ENCODE measurements around the gene HOXC4.
A peak's percentile ranks its signal among the peaks of the same experiment; 100 is the strongest.

The HOXC4 gene

DNA sequence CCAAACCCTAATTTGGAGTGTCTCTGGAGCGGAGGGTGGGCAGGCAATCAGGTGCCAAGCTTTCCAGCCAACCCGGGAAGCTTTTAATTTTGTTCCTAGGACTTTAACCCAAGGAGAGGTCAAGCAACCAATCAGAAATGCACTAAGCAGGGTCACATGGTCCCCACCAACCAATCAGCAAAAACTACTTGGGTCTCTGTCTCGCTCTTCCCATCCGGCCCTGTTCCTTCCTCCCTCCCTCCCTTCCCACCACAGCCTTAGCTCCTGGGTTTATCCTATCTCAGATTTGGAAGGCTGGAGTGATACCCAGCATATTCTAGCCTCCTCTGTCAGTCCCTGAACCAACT lies 13.5 kb upstream of the HOXC4 start (continued):
- TF ChIP-seq, protein P1, sequence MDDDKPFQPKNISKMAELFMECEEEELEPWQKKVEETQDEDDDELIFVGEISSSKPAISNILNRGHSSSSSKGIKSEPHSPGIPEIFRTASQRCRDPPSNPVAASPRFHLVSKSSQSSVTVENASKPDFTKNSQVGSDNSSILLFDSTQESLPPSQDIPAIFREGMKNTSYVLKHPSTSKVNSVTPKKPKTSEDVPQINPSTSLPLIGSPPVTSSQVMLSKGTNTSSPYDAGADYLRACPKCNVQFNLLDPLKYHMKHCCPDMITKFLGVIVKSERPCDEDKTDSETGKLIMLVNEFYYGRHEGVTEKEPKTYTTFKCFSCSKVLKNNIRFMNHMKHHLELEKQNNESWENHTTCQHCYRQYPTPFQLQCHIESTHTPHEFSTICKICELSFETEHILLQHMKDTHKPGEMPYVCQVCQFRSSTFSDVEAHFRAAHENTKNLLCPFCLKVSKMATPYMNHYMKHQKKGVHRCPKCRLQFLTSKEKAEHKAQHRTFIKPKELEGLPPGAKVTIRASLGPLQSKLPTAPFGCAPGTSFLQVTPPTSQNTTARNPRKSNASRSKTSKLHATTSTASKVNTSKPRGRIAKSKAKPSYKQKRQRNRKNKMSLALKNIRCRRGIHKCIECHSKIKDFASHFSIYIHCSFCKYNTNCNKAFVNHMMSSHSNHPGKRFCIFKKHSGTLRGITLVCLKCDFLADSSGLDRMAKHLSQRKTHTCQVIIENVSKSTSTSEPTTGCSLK (tag by site-specific recombination; IDR thresholded peaks at IDR 0.05), result no peak
- no peak for TF ChIP-seq KLF1 (tag by site-specific recombination; IDR thresholded peaks at IDR 0.05)
- TF ChIP-seq, protein P2, sequence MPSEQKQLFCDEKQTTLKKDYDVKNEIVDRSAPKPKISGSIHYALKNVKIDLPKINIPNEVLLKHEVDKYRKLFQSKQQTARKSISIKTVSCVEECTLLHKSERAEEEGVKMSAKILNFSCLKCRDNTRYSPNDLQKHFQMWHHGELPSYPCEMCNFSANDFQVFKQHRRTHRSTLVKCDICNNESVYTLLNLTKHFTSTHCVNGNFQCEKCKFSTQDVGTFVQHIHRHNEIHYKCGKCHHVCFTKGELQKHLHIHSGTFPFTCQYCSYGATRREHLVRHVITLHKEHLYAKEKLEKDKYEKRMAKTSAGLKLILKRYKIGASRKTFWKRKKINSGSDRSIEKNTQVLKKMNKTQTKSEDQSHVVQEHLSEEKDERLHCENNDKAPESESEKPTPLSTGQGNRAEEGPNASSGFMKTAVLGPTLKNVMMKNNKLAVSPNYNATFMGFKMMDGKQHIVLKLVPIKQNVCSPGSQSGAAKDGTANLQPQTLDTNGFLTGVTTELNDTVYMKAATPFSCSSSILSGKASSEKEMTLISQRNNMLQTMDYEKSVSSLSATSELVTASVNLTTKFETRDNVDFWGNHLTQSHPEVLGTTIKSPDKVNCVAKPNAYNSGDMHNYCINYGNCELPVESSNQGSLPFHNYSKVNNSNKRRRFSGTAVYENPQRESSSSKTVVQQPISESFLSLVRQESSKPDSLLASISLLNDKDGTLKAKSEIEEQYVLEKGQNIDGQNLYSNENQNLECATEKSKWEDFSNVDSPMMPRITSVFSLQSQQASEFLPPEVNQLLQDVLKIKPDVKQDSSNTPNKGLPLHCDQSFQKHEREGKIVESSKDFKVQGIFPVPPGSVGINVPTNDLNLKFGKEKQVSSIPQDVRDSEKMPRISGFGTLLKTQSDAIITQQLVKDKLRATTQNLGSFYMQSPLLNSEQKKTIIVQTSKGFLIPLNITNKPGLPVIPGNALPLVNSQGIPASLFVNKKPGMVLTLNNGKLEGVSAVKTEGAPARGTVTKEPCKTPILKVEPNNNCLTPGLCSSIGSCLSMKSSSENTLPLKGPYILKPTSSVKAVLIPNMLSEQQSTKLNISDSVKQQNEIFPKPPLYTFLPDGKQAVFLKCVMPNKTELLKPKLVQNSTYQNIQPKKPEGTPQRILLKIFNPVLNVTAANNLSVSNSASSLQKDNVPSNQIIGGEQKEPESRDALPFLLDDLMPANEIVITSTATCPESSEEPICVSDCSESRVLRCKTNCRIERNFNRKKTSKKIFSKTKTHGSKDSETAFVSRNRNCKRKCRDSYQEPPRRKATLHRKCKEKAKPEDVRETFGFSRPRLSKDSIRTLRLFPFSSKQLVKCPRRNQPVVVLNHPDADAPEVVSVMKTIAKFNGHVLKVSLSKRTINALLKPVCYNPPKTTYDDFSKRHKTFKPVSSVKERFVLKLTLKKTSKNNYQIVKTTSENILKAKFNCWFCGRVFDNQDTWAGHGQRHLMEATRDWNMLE (tag by site-specific recombination; conservative IDR thresholded peaks at IDR 0.05; ENCODE audit: low read depth), result peak; percentile 15; the same call in 1 of the 2 replicates
- TF ChIP-seq, protein P3, sequence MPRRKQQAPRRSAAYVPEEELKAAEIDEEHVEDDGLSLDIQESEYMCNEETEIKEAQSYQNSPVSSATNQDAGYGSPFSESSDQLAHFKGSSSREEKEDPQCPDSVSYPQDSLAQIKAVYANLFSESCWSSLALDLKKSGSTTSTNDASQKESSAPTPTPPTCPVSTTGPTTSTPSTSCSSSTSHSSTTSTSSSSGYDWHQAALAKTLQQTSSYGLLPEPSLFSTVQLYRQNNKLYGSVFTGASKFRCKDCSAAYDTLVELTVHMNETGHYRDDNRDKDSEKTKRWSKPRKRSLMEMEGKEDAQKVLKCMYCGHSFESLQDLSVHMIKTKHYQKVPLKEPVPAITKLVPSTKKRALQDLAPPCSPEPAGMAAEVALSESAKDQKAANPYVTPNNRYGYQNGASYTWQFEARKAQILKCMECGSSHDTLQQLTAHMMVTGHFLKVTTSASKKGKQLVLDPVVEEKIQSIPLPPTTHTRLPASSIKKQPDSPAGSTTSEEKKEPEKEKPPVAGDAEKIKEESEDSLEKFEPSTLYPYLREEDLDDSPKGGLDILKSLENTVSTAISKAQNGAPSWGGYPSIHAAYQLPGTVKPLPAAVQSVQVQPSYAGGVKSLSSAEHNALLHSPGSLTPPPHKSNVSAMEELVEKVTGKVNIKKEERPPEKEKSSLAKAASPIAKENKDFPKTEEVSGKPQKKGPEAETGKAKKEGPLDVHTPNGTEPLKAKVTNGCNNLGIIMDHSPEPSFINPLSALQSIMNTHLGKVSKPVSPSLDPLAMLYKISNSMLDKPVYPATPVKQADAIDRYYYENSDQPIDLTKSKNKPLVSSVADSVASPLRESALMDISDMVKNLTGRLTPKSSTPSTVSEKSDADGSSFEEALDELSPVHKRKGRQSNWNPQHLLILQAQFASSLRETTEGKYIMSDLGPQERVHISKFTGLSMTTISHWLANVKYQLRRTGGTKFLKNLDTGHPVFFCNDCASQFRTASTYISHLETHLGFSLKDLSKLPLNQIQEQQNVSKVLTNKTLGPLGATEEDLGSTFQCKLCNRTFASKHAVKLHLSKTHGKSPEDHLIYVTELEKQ (tag by site-specific recombination; IDR thresholded peaks at IDR 0.05; ENCODE audit: borderline replicate concordance), result no peak
- no peak for TF ChIP-seq ZBTB17 (tag by site-specific recombination; IDR thresholded peaks at IDR 0.05)
- no peak for TF ChIP-seq ZNF19 (tag by site-specific recombination; IDR thresholded peaks at IDR 0.05; ENCODE audit: low read depth)
- peak; percentile 89; the same call in 1 of the 2 replicates for TF ChIP-seq IKZF3 (tag by site-specific recombination; IDR thresholded peaks at IDR 0.05)
- TF ChIP-seq REPIN1 (tag by site-specific recombination; IDR thresholded peaks at IDR 0.05; ENCODE audit: low read depth), result no peak
- no peak for TF ChIP-seq ZNF133 (tag by site-specific recombination; IDR thresholded peaks at IDR 0.05)
- TF ChIP-seq ZNF350 (tag by site-specific recombination; IDR thresholded peaks at IDR 0.05), result no peak
- TF ChIP-seq, protein P4, sequence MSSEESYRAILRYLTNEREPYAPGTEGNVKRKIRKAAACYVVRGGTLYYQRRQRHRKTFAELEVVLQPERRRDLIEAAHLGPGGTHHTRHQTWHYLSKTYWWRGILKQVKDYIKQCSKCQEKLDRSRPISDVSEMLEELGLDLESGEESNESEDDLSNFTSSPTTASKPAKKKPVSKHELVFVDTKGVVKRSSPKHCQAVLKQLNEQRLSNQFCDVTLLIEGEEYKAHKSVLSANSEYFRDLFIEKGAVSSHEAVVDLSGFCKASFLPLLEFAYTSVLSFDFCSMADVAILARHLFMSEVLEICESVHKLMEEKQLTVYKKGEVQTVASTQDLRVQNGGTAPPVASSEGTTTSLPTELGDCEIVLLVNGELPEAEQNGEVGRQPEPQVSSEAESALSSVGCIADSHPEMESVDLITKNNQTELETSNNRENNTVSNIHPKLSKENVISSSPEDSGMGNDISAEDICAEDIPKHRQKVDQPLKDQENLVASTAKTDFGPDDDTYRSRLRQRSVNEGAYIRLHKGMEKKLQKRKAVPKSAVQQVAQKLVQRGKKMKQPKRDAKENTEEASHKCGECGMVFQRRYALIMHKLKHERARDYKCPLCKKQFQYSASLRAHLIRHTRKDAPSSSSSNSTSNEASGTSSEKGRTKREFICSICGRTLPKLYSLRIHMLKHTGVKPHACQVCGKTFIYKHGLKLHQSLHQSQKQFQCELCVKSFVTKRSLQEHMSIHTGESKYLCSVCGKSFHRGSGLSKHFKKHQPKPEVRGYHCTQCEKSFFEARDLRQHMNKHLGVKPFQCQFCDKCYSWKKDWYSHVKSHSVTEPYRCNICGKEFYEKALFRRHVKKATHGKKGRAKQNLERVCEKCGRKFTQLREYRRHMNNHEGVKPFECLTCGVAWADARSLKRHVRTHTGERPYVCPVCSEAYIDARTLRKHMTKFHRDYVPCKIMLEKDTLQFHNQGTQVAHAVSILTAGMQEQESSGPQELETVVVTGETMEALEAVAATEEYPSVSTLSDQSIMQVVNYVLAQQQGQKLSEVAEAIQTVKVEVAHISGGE (tag by site-specific recombination; conservative IDR thresholded peaks at IDR 0.05; ENCODE audit: low read depth), result peak; percentile 26; the same call in 1 of the 2 replicates
- no peak for TF ChIP-seq ZNF394 (tag by site-specific recombination; IDR thresholded peaks at IDR 0.05; ENCODE audit: borderline replicate concordance)
- TF ChIP-seq ZNF473 (tag by site-specific recombination; IDR thresholded peaks at IDR 0.05), result no peak
- TF ChIP-seq ZNF670 (tag by site-specific recombination; IDR thresholded peaks at IDR 0.05; ENCODE audit: low read depth), result no peak
- no peak for TF ChIP-seq ZNF747 (tag by site-specific recombination; IDR thresholded peaks at IDR 0.05)
- no peak for TF ChIP-seq OVOL3 (tag by site-specific recombination; IDR thresholded peaks at IDR 0.05)
- TF ChIP-seq ZNF785 (tag by site-specific recombination; IDR thresholded peaks at IDR 0.05), result no peak
- TF ChIP-seq ZNF341 (tag by site-specific recombination; IDR thresholded peaks at IDR 0.05; ENCODE audit: low read depth), result peak; percentile 99
- TF ChIP-seq HOXC10 (CRISPR knock-in tag; IDR thresholded peaks at IDR 0.05), result no peak
- TF ChIP-seq GLIS2 (tag by site-specific recombination; IDR thresholded peaks at IDR 0.05), result no peak
- TF ChIP-seq YY2 (tag by site-specific recombination; IDR thresholded peaks at IDR 0.05), result no peak
- TF ChIP-seq ZNF302 (tag by site-specific recombination; IDR thresholded peaks at IDR 0.05; ENCODE audit: low read depth), result no peak
- no peak for TF ChIP-seq KLF16 (tag by site-specific recombination; IDR thresholded peaks at IDR 0.05)
- TF ChIP-seq MZF1 (tag by site-specific recombination; IDR thresholded peaks at IDR 0.05; ENCODE audit: borderline replicate concordance), result no peak
- no peak for TF ChIP-seq ZNF837 (tag by site-specific recombination; IDR thresholded peaks at IDR 0.05)
- no peak for TF ChIP-seq ZNF677 (tag by site-specific recombination; IDR thresholded peaks at IDR 0.05)
- TF ChIP-seq ZFHX2 (tag by site-specific recombination; conservative IDR thresholded peaks at IDR 0.05), result no peak
- no peak for TF ChIP-seq ZNF404 (tag by site-specific recombination; IDR thresholded peaks at IDR 0.05)
- no peak for TF ChIP-seq ZNF571 (tag by site-specific recombination; IDR thresholded peaks at IDR 0.05)

All from HEK293 (cell line).